ENCODE results near the gene SPTY2D1. TPM values are rescaled to one million over a fixed set of nuclear protein-coding genes. Genes with fewer than 3 reads are reported as not detected.
"Not testable (repeated sequence)": the region's sequence is repeated elsewhere in the genome, so short reads cannot be mapped to it uniquely, and the experiment has no call there.

SPTY2D1 gene
- total RNA-seq, 1 donor from 2014 or later = 18.5 TPM

DNA sequence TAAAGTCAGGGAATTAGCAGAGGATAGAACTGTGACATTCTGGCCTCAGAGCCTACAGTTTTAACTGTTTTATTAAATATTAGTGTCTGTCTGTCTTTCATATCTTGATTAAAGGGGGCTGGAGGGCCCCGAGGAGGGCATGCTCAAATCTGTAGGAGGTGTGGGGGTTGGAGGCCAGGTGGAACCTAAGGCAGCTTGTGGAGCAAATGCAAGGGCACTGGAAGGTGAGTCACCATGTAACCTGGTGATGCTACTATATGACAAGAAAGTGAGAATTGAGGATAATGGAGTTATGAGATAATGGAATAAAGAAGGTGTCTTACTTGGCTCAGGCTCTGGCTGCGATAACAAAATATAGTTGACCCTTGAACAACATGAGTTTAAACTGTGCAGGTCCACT lies 37.1 kb upstream of the SPTY2D1 start:
- Histone ChIP-seq H3K4me3 (no peak overlapping the region), H3K27me3 (no peaks in the 10 kb centered on the region), H3K36me3 (no peaks in the 10 kb centered on the region), H3K27ac (no peak overlapping the region), H3K4me1 (no peaks in the 10 kb centered on the region), H3K9me3 (no peaks in the 10 kb centered on the region)
- DNase-seq (no peak), ATAC-seq (no peak)
- intact Hi-C loops (cut with DNase I) = no loop called here
- TF ChIP-seq, protein P1, sequence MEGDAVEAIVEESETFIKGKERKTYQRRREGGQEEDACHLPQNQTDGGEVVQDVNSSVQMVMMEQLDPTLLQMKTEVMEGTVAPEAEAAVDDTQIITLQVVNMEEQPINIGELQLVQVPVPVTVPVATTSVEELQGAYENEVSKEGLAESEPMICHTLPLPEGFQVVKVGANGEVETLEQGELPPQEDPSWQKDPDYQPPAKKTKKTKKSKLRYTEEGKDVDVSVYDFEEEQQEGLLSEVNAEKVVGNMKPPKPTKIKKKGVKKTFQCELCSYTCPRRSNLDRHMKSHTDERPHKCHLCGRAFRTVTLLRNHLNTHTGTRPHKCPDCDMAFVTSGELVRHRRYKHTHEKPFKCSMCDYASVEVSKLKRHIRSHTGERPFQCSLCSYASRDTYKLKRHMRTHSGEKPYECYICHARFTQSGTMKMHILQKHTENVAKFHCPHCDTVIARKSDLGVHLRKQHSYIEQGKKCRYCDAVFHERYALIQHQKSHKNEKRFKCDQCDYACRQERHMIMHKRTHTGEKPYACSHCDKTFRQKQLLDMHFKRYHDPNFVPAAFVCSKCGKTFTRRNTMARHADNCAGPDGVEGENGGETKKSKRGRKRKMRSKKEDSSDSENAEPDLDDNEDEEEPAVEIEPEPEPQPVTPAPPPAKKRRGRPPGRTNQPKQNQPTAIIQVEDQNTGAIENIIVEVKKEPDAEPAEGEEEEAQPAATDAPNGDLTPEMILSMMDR (IDR thresholded peaks at IDR 0.05) = no peak

DNA sequence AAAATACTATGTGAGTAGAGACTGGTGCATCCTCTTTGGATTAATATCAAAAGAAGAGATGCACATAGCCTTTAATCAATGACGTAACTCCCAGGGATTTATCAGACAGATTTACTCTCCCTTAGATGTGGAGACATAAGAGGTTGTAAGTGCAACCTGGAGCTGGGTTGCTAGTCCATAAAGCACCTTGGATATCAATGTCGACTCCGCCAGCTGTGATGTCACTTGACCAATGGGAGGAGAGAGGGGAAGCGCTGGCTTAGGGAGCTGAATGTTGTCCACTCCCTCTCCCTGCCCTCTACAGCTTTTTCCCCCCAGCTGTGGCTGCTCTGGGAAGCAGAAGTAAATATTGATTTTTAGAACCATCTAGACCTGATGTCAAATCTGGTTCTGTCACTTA lies 35.6 kb upstream of the SPTY2D1 start:
- no peak for ATAC-seq

DNA sequence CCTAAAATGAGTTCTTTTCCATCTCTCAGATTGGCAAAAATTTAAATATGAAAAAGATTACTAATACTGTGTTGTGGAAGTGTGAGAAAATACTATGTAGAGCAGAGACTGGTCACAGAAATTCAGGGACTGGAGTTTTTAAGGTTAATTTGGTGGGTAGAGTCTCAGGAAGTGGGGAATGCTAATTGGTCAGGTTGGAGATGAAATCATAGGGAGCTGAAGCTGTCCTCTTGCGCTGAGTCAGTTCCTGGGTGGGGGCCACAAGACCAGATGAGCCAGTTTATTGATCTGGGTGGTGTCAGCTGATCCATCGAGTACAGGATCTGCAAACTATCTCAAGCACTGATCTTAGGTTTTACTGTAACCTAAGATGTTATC lies 35.1 kb upstream of the SPTY2D1 start:
- no peaks in the 10 kb centered on the region for H3K27me3 ChIP-seq
- TF ChIP-seq, protein P1 (IDR thresholded peaks at IDR 0.05) = no peak
- ATAC-seq = no peak
- intact Hi-C loops (cut with DNase I) = no loop called here
- H3K36me3 ChIP-seq = no peaks in the 10 kb centered on the region
- DNase-seq = no peak
- H3K4me3 ChIP-seq = no peak overlapping the region
- H3K4me1 ChIP-seq = no peaks in the 10 kb centered on the region
- no peaks in the 10 kb centered on the region for H3K9me3 ChIP-seq
- H3K27ac ChIP-seq = no peak overlapping the region

More for the DNA sequence above, 35.6 kb upstream of the SPTY2D1 start:
- Histone ChIP-seq H3K4me1 (no peaks in the 10 kb centered on the region), H3K27ac (no peak overlapping the region), H3K36me3 (no peaks in the 10 kb centered on the region), H3K27me3 (no peaks in the 10 kb centered on the region), H3K4me3 (no peak overlapping the region), H3K9me3 (no peaks in the 10 kb centered on the region)
- intact Hi-C loops (cut with DNase I) = no loop called here
- TF ChIP-seq, protein P1 (IDR thresholded peaks at IDR 0.05) = no peak
- DNase-seq = no peak

DNA sequence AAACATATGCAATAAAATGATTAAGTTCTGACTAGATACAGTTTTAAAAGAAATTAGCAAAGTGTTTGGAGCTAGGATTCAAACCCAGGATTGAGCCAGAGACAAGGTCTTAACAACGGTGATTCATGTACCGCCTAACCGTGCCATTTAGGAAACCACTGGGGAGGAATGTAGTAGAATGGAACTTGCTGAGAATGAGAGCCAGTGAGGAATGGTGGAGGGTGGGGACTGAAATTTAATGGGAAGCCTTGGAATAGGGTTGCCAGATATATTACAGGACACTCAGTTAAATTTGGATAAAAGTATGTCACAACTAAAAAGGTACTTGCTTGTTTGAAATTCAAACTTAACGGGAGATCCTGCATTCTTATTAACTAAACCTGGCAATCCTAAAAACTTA lies 34.0 kb upstream of the SPTY2D1 start:
- DNase-seq (no peak), ATAC-seq (no peak)
- TF ChIP-seq, protein P1 (IDR thresholded peaks at IDR 0.05) = no peak
- H3K4me1 ChIP-seq = no peaks in the 10 kb centered on the region
- no peaks in the 10 kb centered on the region for H3K36me3 ChIP-seq
- intact Hi-C loops (cut with DNase I) = no loop called here
- no peaks in the 10 kb centered on the region for H3K27me3 ChIP-seq
- no peak overlapping the region for H3K27ac ChIP-seq
- no peaks in the 10 kb centered on the region for H3K9me3 ChIP-seq
- no peak overlapping the region for H3K4me3 ChIP-seq

DNA sequence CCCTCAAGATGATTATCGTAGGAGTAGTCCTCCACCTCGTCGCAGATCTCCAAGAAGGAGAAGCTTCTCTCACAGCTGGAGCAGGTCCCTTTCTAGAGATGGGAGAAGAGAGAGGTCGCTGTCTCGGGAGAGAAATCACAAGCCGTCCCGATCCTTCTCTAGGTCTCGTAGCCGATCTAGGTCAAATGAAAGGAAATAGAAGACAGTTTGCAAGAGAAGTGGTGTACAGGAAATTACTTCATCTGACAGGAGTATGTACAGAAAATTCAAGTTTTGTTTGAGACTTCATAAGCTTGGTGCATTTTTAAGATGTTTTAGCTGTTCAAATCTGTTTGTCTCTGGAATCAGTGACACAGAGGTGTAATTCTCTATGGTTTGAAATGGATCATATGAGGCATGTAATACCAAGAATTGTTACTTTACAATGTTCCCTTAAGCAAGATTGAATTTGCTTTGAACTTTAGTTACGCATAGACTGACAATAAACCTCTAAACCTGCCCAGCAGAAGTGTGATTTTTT lies 31.3 kb upstream of the SPTY2D1 start:
- H3K36me3 ChIP-seq; H3K4me3 ChIP-seq; H3K27me3 ChIP-seq; intact Hi-C loops (cut with DNase I); H3K9me3 ChIP-seq; DNase-seq; H3K4me1 ChIP-seq; H3K27ac ChIP-seq; ATAC-seq: not testable (repeated sequence)

DNA sequence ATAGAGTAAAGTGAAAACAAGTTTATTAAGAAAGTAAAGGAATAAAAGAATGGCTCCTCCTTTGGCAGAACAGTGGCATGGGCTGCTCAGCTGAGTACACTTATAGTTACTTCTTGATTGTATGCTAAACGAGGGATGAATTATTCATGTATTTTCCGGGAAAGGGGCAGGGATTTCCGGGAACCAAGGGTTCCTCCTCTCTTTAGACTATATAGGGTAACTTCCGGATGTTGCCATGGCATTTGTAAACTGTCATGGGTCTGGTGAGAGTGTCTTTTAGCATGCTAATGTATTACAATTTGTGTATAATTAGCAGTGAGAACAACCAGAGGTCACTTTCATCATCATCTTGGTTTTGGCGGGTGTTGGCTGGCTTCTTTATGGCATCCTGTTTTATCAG lies 23.5 kb upstream of the SPTY2D1 start:
- TF ChIP-seq, protein P1 (IDR thresholded peaks at IDR 0.05) = no peak
- intact Hi-C loops (cut with DNase I) = no loop called here
- no peaks in the 10 kb centered on the region for H3K36me3 ChIP-seq
- no peak overlapping the region for H3K27ac ChIP-seq
- H3K9me3 ChIP-seq = no peaks in the 10 kb centered on the region
- H3K27me3 ChIP-seq = no peaks in the 10 kb centered on the region
- ATAC-seq = no peak
- no peaks in the 10 kb centered on the region for H3K4me1 ChIP-seq
- H3K4me3 ChIP-seq = no peak overlapping the region
- no peak for DNase-seq

All from upper lobe of right lung (tissue), 1 donor.